ENCODE measurements around the gene RRP1B. TPM values are rescaled to one million over a fixed set of nuclear protein-coding genes. Genes with fewer than 3 reads are reported as not detected.

The RRP1B gene
- polyA plus RNA-seq, 1 donor from 2014 or later, result 20.3 TPM

DNA sequence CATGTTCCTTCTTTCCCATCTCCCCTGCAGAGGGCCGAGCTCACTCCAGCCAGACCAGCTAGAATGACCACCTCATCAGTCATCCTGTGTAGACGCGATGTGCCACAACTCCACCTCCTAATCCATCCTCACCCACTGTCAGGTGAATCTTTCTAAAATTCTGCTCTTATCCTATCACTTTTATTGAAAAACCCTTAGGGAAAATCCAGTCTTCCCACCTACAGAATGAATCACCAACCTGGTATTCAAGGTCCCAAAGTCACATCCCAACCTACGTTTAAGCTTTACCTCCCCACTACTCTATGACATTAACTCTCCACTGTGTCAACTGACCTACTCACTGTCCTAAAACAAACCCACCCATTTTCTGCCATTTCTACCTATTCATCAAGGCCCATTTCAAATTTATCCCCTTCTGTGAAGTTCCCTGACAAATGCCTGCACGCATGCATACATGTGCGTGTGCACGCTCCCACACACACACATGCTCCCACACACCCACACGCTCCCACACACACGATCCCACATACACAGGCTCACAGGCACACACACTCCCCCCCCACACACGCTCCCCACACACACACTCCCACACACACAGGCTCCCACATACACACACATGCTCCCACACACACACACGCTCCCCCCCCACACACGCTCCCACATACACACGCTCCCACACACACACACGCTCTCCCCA is 27.8 kb upstream of the RRP1B start:
- no peak overlapping the region for H3K27ac ChIP-seq (ENCODE audit: low read length)
- TF ChIP-seq EZH2 (IDR thresholded peaks at IDR 0.05; ENCODE audit: borderline replicate concordance, insufficient read depth, low read length, poor library complexity, severe bottlenecking), result no peak
- H3K9ac ChIP-seq (ENCODE audit: low read length), result no peak overlapping the region
- no peak overlapping the region for H2AFZ ChIP-seq (ENCODE audit: low read depth, low read length)
- H4K20me1 ChIP-seq (ENCODE audit: insufficient read depth), result no peaks in the 10 kb centered on the region
- no peaks in the 10 kb centered on the region for H3K9me2 ChIP-seq (ENCODE audit: insufficient read depth, low read length)
- H3K4me2 ChIP-seq (ENCODE audit: low read length), result no peak overlapping the region
- H3K27me3 ChIP-seq (ENCODE audit: insufficient read depth, low read depth, low read length), result no peaks in the 10 kb centered on the region
- H3K9me3 ChIP-seq (ENCODE audit: low read length), result peaks cover 6% of the 10 kb centered on the region
- no peaks in the 10 kb centered on the region for H3F3A ChIP-seq (ENCODE audit: insufficient read depth, low read length, poor library complexity, severe bottlenecking)
- no peak overlapping the region for H3K4me3 ChIP-seq (ENCODE audit: low read length)
- H3K79me2 ChIP-seq (replicated peaks; ENCODE audit: insufficient read depth, low read length), result no peaks in the 10 kb centered on the region
- H3K36me3 ChIP-seq (ENCODE audit: insufficient read depth, low read length), result no peaks in the 10 kb centered on the region

DNA sequence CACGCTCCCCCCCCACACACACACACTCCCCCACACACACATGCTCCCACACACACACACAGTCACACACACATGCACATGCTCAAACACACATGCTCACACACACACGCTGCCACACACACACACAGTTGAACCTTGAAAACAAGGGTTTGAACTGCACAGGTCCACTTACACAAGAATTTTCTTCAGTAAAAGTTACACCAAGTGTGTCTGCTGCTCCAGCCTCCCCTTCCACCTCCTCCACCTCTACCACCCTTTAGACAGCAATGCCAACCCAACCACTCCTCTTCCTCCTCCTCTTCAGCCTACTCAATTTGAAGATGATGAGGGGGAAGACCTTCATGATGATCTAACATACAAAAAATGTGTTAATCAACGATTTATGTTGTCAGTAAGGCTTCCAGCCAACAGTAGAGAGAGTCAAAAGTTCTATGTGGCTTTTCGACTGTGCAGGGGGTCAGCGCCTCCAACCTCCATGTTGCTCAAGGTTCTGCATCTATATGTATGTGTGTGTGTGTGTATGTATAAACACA is 26.9 kb upstream of the RRP1B start:
- Histone ChIP-seq H2AFZ (ENCODE audit: low read depth, low read length) (no peak overlapping the region), H3K27ac (ENCODE audit: low read length) (no peak overlapping the region), H3K9ac (ENCODE audit: low read length) (no peak overlapping the region), H3K4me3 (ENCODE audit: low read length) (no peak overlapping the region), H3K4me2 (ENCODE audit: low read length) (no peak overlapping the region), H3K27me3 (ENCODE audit: insufficient read depth, low read depth, low read length) (no peaks in the 10 kb centered on the region), H3K9me2 (ENCODE audit: insufficient read depth, low read length) (no peaks in the 10 kb centered on the region), H3F3A (ENCODE audit: insufficient read depth, low read length, poor library complexity, severe bottlenecking) (no peaks in the 10 kb centered on the region), H3K79me2 (replicated peaks; ENCODE audit: insufficient read depth, low read length) (no peaks in the 10 kb centered on the region), H4K20me1 (ENCODE audit: insufficient read depth) (no peaks in the 10 kb centered on the region), H3K9me3 (ENCODE audit: low read length) (peaks cover 6% of the 10 kb centered on the region), H3K36me3 (ENCODE audit: insufficient read depth, low read length) (no peaks in the 10 kb centered on the region)
- no peak for TF ChIP-seq EZH2 (IDR thresholded peaks at IDR 0.05; ENCODE audit: borderline replicate concordance, insufficient read depth, low read length, poor library complexity, severe bottlenecking)

DNA sequence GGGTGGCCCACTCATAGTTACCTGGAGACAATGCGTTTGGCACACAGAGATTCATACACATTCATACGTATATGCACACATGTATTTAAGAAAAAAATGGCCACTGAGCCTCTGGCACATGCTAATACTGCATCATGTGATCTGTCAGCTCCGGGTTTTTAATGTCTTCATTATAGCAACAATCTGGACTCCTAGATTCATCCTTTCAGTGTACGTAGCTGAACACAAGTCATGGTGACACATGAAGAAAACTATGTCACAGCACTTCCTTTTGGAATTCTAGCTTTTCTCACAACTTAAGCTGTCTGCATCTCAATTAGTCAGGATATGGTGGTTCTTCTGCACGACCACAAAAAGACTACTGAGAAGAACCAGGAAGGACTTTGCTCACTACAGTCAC is 24.7 kb upstream of the RRP1B start:
- TF ChIP-seq, protein P1, sequence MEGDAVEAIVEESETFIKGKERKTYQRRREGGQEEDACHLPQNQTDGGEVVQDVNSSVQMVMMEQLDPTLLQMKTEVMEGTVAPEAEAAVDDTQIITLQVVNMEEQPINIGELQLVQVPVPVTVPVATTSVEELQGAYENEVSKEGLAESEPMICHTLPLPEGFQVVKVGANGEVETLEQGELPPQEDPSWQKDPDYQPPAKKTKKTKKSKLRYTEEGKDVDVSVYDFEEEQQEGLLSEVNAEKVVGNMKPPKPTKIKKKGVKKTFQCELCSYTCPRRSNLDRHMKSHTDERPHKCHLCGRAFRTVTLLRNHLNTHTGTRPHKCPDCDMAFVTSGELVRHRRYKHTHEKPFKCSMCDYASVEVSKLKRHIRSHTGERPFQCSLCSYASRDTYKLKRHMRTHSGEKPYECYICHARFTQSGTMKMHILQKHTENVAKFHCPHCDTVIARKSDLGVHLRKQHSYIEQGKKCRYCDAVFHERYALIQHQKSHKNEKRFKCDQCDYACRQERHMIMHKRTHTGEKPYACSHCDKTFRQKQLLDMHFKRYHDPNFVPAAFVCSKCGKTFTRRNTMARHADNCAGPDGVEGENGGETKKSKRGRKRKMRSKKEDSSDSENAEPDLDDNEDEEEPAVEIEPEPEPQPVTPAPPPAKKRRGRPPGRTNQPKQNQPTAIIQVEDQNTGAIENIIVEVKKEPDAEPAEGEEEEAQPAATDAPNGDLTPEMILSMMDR (IDR thresholded peaks at IDR 0.05; ENCODE audit: poor library complexity, severe bottlenecking), result no peak
- TF ChIP-seq RAD21 (conservative IDR thresholded peaks at IDR 0.05), result no peak
- no peak for TF ChIP-seq MXI1 (conservative IDR thresholded peaks at IDR 0.05; ENCODE audit: poor library complexity, severe bottlenecking)
- no peak for TF ChIP-seq EP300 (conservative IDR thresholded peaks at IDR 0.05; ENCODE audit: poor library complexity, severe bottlenecking)
- no peak for TF ChIP-seq POLR2AphosphoS5 (IDR thresholded peaks at IDR 0.05)
- TF ChIP-seq TAF1 (IDR thresholded peaks at IDR 0.05; ENCODE audit: low read depth), result no peak
- no peak for TF ChIP-seq EZH2 (IDR thresholded peaks at IDR 0.05; ENCODE audit: borderline replicate concordance, insufficient read depth, low read length, poor library complexity, severe bottlenecking)
- TF ChIP-seq, protein P2, sequence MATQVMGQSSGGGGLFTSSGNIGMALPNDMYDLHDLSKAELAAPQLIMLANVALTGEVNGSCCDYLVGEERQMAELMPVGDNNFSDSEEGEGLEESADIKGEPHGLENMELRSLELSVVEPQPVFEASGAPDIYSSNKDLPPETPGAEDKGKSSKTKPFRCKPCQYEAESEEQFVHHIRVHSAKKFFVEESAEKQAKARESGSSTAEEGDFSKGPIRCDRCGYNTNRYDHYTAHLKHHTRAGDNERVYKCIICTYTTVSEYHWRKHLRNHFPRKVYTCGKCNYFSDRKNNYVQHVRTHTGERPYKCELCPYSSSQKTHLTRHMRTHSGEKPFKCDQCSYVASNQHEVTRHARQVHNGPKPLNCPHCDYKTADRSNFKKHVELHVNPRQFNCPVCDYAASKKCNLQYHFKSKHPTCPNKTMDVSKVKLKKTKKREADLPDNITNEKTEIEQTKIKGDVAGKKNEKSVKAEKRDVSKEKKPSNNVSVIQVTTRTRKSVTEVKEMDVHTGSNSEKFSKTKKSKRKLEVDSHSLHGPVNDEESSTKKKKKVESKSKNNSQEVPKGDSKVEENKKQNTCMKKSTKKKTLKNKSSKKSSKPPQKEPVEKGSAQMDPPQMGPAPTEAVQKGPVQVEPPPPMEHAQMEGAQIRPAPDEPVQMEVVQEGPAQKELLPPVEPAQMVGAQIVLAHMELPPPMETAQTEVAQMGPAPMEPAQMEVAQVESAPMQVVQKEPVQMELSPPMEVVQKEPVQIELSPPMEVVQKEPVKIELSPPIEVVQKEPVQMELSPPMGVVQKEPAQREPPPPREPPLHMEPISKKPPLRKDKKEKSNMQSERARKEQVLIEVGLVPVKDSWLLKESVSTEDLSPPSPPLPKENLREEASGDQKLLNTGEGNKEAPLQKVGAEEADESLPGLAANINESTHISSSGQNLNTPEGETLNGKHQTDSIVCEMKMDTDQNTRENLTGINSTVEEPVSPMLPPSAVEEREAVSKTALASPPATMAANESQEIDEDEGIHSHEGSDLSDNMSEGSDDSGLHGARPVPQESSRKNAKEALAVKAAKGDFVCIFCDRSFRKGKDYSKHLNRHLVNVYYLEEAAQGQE (IDR thresholded peaks at IDR 0.05; ENCODE audit: borderline replicate concordance), result no peak
- no peak for TF ChIP-seq SMC3 (conservative IDR thresholded peaks at IDR 0.05; ENCODE audit: poor library complexity)
- Histone ChIP-seq H3K4me2 (ENCODE audit: low read length) (no peak overlapping the region), H3K36me3 (ENCODE audit: insufficient read depth, low read length) (no peaks in the 10 kb centered on the region), H2AFZ (ENCODE audit: low read depth, low read length) (no peak overlapping the region), H3K9me2 (ENCODE audit: insufficient read depth, low read length) (no peaks in the 10 kb centered on the region), H4K20me1 (ENCODE audit: insufficient read depth) (no peaks in the 10 kb centered on the region), H3F3A (ENCODE audit: insufficient read depth, low read length, poor library complexity, severe bottlenecking) (no peaks in the 10 kb centered on the region), H3K27ac (ENCODE audit: low read length) (no peak overlapping the region), H3K9ac (ENCODE audit: low read length) (no peak overlapping the region), H3K27me3 (ENCODE audit: insufficient read depth, low read depth, low read length) (no peaks in the 10 kb centered on the region), H3K4me3 (ENCODE audit: low read length) (no peak overlapping the region), H3K79me2 (replicated peaks; ENCODE audit: insufficient read depth, low read length) (no peaks in the 10 kb centered on the region), H3K9me3 (ENCODE audit: low read length) (no peaks in the 10 kb centered on the region)
